Measurements from ENCODE around the gene ZSWIM1. TPM values are rescaled to one million over a fixed set of nuclear protein-coding genes. Genes with fewer than 3 reads are reported as not detected.

Gene ZSWIM1
- total and polyA plus RNA-seq, 2 of the 13 experiments (the other 11 are each of a cell fraction or from before 2014, with no cell fraction given), result 9.5 to 11.7 TPM

GRCh38 chr20:45863543-45864470 is 17.2 kb upstream of the ZSWIM1 start (continued):
- TF ChIP-seq ZGPAT (CRISPR knock-in tag; IDR thresholded peaks at IDR 0.05), result peak; percentile 83
- peak; percentile 85 for TF ChIP-seq KDM6A (CRISPR knock-in tag; IDR thresholded peaks at IDR 0.05; ENCODE audit: low read depth)
- peak; percentile 97 for TF ChIP-seq SP5 (CRISPR knock-in tag; IDR thresholded peaks at IDR 0.05; ENCODE audit: borderline replicate concordance, low read depth)
- peak; percentile 57; the same call in 1 of the 2 replicates for TF ChIP-seq NCOA2 (CRISPR knock-in tag; IDR thresholded peaks at IDR 0.05)
- peak; percentile 62; the same call in 1 of the 2 replicates for TF ChIP-seq PHF21A (CRISPR knock-in tag; IDR thresholded peaks at IDR 0.05)
- TF ChIP-seq HMG20B (CRISPR knock-in tag; conservative IDR thresholded peaks at IDR 0.05), result 0 out of 2 replicates have a peak, but pooled peaks have one; percentile 50
- peak; percentile 47 for TF ChIP-seq ASH2L (IDR thresholded peaks at IDR 0.05; ENCODE audit: insufficient read length, low read depth, low read length)
- peak; percentile 82; the same call in 1 of the 2 replicates for TF ChIP-seq ZNF331 (CRISPR knock-in tag; IDR thresholded peaks at IDR 0.05)
- TF ChIP-seq PREB (CRISPR knock-in tag; IDR thresholded peaks at IDR 0.05), result no peak
- TF ChIP-seq TCF7 (IDR thresholded peaks at IDR 0.05; ENCODE audit: low read depth), result peak; percentile 67
- no peak for TF ChIP-seq STAG1 (CRISPR knock-in tag; IDR thresholded peaks at IDR 0.05)
- TF ChIP-seq ZBTB20 (CRISPR knock-in tag; IDR thresholded peaks at IDR 0.05; ENCODE audit: borderline replicate concordance, low read depth), result peak; percentile 69; the same call in 1 of the 2 replicates
- TF ChIP-seq HNF4A (CRISPR knock-in tag; IDR thresholded peaks at IDR 0.05), result peak; percentile 93
- no peak for TF ChIP-seq ZBTB34 (CRISPR knock-in tag; IDR thresholded peaks at IDR 0.05)
- 0 out of 2 replicates have a peak, but pooled peaks have one; percentile 49 for TF ChIP-seq KDM5A (IDR thresholded peaks at IDR 0.05; ENCODE audit: borderline replicate concordance, low read length)
- TF ChIP-seq REXO4 (CRISPR knock-in tag; IDR thresholded peaks at IDR 0.05; ENCODE audit: borderline replicate concordance), result no peak
- no peak for TF ChIP-seq ZNF597 (CRISPR knock-in tag; IDR thresholded peaks at IDR 0.05)
- TF ChIP-seq ZBTB38 (CRISPR knock-in tag; IDR thresholded peaks at IDR 0.05), result 0 out of 2 replicates have a peak, but pooled peaks have one; percentile 23
- TF ChIP-seq ELF3 (CRISPR knock-in tag; IDR thresholded peaks at IDR 0.05), result peak; percentile 92
- TF ChIP-seq MLX (CRISPR knock-in tag; IDR thresholded peaks at IDR 0.05), result 0 out of 2 replicates have a peak, but pooled peaks have one; percentile 13
- TF ChIP-seq ZNF501 (CRISPR knock-in tag; IDR thresholded peaks at IDR 0.05), result peak; percentile 51; the same call in 1 of the 2 replicates
- peak; percentile 57; the same call in 1 of the 2 replicates for TF ChIP-seq RCOR2 (CRISPR knock-in tag; IDR thresholded peaks at IDR 0.05)
- peak; percentile 25; the same call in 1 of the 2 replicates for TF ChIP-seq ZNF709 (CRISPR knock-in tag; IDR thresholded peaks at IDR 0.05)
